GM19099 (cell line): ENCODE measurements around the gene KRTAP9-9.
"Not testable (repeated sequence)": the region's sequence is repeated elsewhere in the genome, so short reads cannot be mapped to it uniquely, and the experiment has no call there.

ENCODE experiments used
- POLR2A ChIP-seq: IDR thresholded peaks from 3 replicates; pipeline ENCODE4 v1.6.1; 2011; ENCODE audit warnings: low read depth; ENCODE audit not compliant: insufficient read length; ENCODE audit errors: extremely low read depth

The KRTAP9-9 gene

GRCh38 chr17:41256291-41256685 lies 1.1 kb downstream of the KRTAP9-9 start:
- TF ChIP-seq POLR2A = no peak

GRCh38 chr17:41258406-41258805 lies 3.2 kb downstream of the KRTAP9-9 start:
- no peak for TF ChIP-seq POLR2A

- no peak for TF ChIP-seq POLR2A
These were observed 8.0 kb downstream of the KRTAP9-9 start for GRCh38 chr17:41263212-41263611.

GRCh38 chr17:41264599-41264998 lies 9.4 kb downstream of the KRTAP9-9 start:
- TF ChIP-seq POLR2A = no peak

GRCh38 chr17:41265078-41265477 lies 9.9 kb downstream of the KRTAP9-9 start, which contains the start of gene KRTAP9-6:
Gene KRTAP9-6, plus strand, starts transcription at chr17:41265378. Its CDS starts 0 bp downstream, at chr17:41265378.
- TF ChIP-seq POLR2A = no peak

- TF ChIP-seq POLR2A = no peak
These were observed 12.5 kb downstream of the KRTAP9-9 start for GRCh38 chr17:41267711-41268110.

GRCh38 chr17:41271858-41272257 lies 16.7 kb downstream of the KRTAP9-9 start:
- TF ChIP-seq POLR2A = no peak

- not testable (repeated sequence) for TF ChIP-seq POLR2A
These were observed 20.5 kb downstream of the KRTAP9-9 start, which contains the start of gene KRTAP9-7 for GRCh38 chr17:41275648-41276190. Gene KRTAP9-7, plus strand, starts transcription at chr17:41275698. Its CDS starts 0 bp downstream, at chr17:41275698.

GRCh38 chr17:41278176-41278955 lies 23.2 kb downstream of the KRTAP9-9 start:
- TF ChIP-seq POLR2A = no peak

- TF ChIP-seq POLR2A = no peak
These were observed 28.9 kb downstream of the KRTAP9-9 start for GRCh38 chr17:41284043-41284442.

GRCh38 chr17:41284546-41284945 lies 29.4 kb downstream of the KRTAP9-9 start:
- no peak for TF ChIP-seq POLR2A

- no peak for TF ChIP-seq POLR2A
These were observed 31.9 kb downstream of the KRTAP9-9 start for GRCh38 chr17:41287050-41287449.

- no peak for TF ChIP-seq POLR2A
These were observed 38.8 kb downstream of the KRTAP9-9 start for GRCh38 chr17:41294016-41294415.

- TF ChIP-seq POLR2A = no peak
These were observed 41.7 kb downstream of the KRTAP9-9 start for GRCh38 chr17:41296846-41297245.

- no peak for TF ChIP-seq POLR2A
These were observed 43.4 kb downstream of the KRTAP9-9 start for GRCh38 chr17:41298458-41299135.
